IPS DF 6.9 (cell line): Measurements from ENCODE around the gene RASA3.
"Not testable (repeated sequence)": the region's sequence is repeated elsewhere in the genome, so short reads cannot be mapped to it uniquely, and the experiment has no call there.

Experiments used
- DNase-seq: peaks from one replicate; pipeline ENCODE4 v3.0.0-alpha.2; 2013; ENCODE audit warnings: low read depth, low spot score
- H3K27ac ChIP-seq: one replicate; pipeline ENCODE4 v1.5.1; 2013; ENCODE audit warnings: low read length, control low read depth
- H3K27me3 ChIP-seq: 2 replicates; pipeline ENCODE4 v1.6.1; 2013; ENCODE audit warnings: mild to moderate bottlenecking, low read length; ENCODE audit not compliant: control insufficient read depth, insufficient read depth
- H3K36me3 ChIP-seq: 2 replicates; pipeline ENCODE4 v1.6.1; 2013; ENCODE audit warnings: low read length; ENCODE audit not compliant: control insufficient read depth, insufficient read depth
- H3K4me1 ChIP-seq: 2 replicates; pipeline ENCODE4 v1.6.1; 2013; ENCODE audit warnings: low read length; ENCODE audit not compliant: control insufficient read depth, insufficient read depth
- H3K4me3 ChIP-seq: 2 replicates; pipeline ENCODE4 v1.5.1; 2013; ENCODE audit warnings: mild to moderate bottlenecking, low read length
- H3K9me3 ChIP-seq: 2 replicates; pipeline ENCODE4 v1.6.1; 2013; ENCODE audit warnings: low read length, inconsistent platforms; ENCODE audit not compliant: control insufficient read depth, insufficient read depth
- WGBS: extraction: QIAGEN DNeasy Blood & Tissue Kit; methylation state at CpG from one replicate; pipeline ENCODE4 v1.1.7; 2013; ENCODE audit warnings: mixed read lengths, missing lambda C conversion rate; ENCODE audit not compliant: insufficient read length, insufficient coverage; 5-methylcytosine and 5-hydroxymethylcytosine counted together

RASA3 gene

DNA sequence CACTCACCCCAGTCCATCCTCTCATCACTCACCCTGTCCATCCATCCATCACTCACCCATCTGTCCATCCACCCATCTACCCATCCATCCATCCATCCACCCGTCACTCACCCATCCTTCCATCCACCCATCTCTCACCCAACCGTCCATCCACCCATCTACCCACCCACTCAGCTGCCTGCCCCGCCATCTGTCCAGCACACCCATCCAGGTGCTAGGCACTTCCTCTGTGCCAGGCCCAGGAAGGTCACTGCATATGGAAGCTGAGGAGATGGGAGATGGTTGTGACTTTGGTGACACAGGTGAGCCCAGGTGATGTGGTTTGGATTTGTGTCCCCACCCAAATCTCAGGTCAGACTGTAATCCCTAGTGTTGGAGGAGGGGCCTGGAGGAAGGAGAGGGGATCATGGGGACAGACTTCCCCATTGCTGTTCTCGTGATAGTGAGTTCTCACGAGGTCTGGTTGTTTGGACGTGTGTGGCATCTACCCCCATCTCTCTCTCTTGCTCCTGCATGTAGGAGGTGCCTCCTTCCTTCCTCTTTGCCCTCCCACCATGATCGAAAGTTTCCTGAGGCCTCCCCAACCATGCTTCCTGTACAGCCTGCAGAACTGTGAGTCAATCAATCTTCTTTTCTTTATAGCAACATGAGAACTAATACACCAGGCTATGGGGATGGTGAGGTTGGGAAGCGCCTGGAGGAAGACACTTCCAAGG lies 142.7 kb downstream of the RASA3 start:
- 100% methylated on average over 1 of the region's 8 CpGs for WGBS
- peaks cover 11% of the 10 kb centered on the region for H3K36me3 ChIP-seq
- no peak overlapping the region for H3K27ac ChIP-seq
- DNase-seq: no peak
- H3K4me1 ChIP-seq: no peaks in the 10 kb centered on the region
- H3K4me3 ChIP-seq: no peak overlapping the region
- H3K9me3 ChIP-seq: no peaks in the 10 kb centered on the region
- no peaks in the 10 kb centered on the region for H3K27me3 ChIP-seq

DNA sequence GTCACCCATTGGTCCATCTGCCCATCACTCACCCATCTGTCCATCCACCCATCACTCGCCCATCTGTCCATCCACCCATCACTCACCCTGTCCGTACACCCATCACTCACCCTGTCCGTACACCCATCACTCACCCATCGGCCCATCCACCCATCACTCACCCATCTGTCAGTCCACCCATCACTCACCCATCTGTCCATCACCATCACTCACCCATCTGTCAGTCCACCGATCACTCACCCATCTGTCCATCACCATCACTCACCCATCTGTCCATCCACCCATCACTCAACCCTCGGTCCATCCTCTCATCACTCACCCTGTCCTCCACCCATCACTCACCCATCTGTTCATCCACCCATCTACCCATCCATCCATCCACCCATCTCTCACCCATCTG lies 143.6 kb downstream of the RASA3 start:
- H3K27ac ChIP-seq, H3K4me3 ChIP-seq, H3K27me3 ChIP-seq, H3K9me3 ChIP-seq, DNase-seq, H3K4me1 ChIP-seq: not testable (repeated sequence)
- WGBS: no CpG with 5 or more reads among the region's 6 CpGs
- H3K36me3 ChIP-seq: peaks cover 11% of the 10 kb centered on the region

DNA sequence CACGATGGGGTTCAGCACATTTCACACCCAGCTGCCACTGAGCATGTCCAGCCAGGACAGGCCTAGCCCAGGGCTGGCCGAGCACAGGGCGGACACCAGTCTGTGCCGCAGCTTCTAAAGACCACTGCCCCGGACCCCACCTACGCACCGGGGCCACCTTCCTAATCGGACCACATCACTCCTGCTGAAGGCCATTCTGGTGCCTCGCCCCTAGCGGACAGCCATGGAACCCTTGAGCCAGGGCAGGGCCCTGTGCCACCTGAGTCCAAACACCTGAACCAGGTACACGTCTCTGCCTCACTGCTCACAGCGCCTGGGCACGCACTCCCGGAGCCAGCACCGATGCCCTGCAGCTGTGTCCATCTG lies 150.1 kb downstream of the RASA3 start:
- Histone ChIP-seq H3K27me3 (no peaks in the 10 kb centered on the region), H3K4me1 (no peaks in the 10 kb centered on the region), H3K9me3 (no peaks in the 10 kb centered on the region), H3K36me3 (peaks cover 16% of the 10 kb centered on the region), H3K27ac (no peak overlapping the region), H3K4me3 (no peak overlapping the region)
- no CpG with 5 or more reads among the region's 15 CpGs for WGBS
- no peak for DNase-seq

DNA sequence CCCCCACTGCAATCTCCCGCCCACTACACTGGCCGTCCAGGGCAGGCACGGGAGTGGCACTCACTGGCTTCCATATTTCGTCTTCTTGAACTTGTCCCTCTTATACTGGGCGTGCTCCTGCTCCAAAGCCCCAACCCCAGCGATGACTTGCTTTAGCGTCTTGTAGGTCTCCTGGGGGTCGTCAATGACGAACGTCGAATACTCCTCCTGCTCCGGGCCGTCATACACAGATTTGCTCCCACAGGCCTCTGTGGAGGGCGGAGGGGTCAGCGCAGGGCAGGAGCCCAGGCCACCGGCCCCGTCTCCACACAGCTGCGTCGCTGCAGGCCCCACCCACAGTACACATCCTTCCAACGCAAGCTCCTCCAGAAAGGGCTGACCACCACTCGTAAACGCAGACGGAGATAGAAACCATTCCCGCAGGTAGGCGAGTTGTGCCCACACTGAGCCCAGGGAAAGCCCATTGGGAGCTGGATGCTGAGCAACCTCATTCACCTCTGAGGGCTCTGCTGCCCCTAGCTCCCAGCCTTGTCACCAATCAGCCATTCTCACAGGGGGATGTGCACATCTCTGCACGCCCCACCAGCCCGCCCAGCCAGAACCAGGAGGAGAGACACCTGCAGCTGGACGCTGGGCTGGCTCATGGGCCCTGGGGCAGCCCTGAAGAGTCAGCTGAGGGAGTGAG lies 150.7 kb downstream of the RASA3 start:
- H3K36me3 ChIP-seq: peaks cover 18% of the 10 kb centered on the region

DNA sequence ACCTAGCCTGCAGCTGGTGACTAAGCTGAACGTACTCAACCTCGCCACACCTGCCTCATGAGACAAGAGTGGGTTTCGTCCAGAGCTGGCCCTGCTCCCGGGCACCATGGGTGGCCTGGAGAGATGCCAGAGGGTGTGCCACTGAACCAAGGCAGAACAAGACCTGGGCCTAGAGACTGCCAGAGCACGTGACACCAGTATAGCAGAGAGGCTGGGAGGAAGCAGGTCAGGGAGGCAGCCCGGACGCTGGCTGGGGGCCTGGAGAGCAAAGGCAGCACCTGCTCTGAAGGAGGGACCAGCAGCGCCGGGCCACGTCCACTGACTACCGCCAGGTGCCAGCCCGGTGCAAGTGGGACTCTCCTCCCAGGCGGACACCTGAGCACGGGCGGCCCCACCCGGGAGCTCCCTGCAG lies 151.2 kb downstream of the RASA3 start:
- DNase-seq: no peak
- Histone ChIP-seq H3K36me3 (peaks cover 18% of the 10 kb centered on the region), H3K4me1 (0 out of 2 replicates have a peak, but pooled peaks cover 1% of the 10 kb centered on the region), H3K4me3 (no peak overlapping the region), H3K27me3 (no peaks in the 10 kb centered on the region), H3K27ac (no peak overlapping the region), H3K9me3 (no peaks in the 10 kb centered on the region)
- WGBS: no CpG with 5 or more reads among the region's 16 CpGs

More for the DNA sequence above, 150.7 kb downstream of the RASA3 start:
- H3K27ac ChIP-seq: no peak overlapping the region
- H3K4me1 ChIP-seq: 0 out of 2 replicates have a peak, but pooled peaks cover under 1% of the 10 kb centered on the region
- H3K9me3 ChIP-seq: no peaks in the 10 kb centered on the region
- no peaks in the 10 kb centered on the region for H3K27me3 ChIP-seq
- WGBS: no CpG with 5 or more reads among the region's 28 CpGs
- no peak for DNase-seq
- H3K4me3 ChIP-seq: no peak overlapping the region

DNA sequence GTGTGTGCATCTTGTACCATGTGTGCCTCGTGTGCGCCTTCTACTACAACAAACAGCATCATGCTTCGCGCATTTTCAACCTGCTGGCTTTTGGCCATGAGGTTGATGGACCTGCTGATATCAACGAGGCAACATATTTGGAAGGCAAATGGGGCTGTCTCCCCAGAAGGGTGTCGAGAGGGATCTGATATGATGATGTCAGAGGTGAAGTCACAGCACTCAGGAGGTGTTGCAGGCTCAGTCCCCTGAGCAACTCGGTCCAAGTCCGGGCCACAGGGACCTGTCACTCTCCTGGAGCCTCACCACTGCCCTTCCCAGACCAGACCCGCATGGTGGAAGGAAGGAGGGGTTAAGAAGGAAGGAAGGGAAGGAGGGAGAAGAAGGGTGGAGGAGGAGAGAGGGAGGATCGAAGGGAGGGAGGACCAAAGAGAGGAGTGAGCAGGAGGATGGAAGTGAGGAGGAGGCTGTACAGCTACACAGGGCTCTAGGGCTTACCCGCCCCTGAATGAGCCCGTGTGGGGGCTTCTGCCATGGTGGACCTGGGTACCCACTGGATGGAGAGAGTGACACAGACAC lies 151.8 kb downstream of the RASA3 start:
- DNase-seq: no peak
- H3K36me3 ChIP-seq: peaks cover 18% of the 10 kb centered on the region
- no peak overlapping the region for H3K4me3 ChIP-seq

DNA sequence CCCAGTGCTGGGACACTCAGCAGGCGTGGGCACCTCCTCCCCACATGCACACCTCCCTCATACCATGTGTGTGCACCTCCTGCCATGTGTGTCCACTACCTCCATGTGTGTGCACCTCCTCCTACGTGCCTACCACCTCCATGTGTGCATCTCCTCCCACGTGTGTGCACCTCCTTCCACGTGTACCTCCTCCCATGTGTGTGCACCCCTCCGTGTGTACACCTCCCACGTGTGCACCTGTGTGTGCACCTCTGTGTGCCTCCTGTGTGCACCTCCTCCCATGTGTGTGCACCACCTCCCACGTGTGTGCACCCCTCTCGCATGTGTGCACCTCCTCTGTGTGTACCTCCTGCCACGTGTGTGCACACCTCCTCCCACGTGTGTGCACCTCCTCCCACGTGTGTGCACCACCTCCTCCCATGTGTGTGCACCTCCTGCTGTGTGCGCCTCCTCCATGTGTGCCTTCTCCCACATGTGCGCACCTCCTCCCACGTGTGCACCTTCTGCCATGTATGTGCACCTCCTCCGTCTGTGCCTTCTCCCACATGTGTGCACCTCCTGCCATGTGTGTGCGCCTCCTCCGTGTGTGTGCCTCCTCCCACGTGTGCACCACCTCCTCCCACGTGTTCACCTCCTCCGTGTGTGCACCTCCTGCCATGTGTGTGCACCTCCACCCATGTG lies 152.5 kb downstream of the RASA3 start:
- H3K4me3 ChIP-seq: no peak overlapping the region
- no peak overlapping the region for H3K27ac ChIP-seq
- 0 out of 2 replicates have a peak, but pooled peaks cover 1% of the 10 kb centered on the region for H3K4me1 ChIP-seq
- H3K27me3 ChIP-seq: no peaks in the 10 kb centered on the region
- H3K36me3 ChIP-seq: peaks cover 18% of the 10 kb centered on the region
- DNase-seq: no peak
- H3K9me3 ChIP-seq: no peaks in the 10 kb centered on the region
- no CpG with 5 or more reads among the region's 20 CpGs for WGBS

More for the DNA sequence above, 151.8 kb downstream of the RASA3 start:
- H3K27me3 ChIP-seq: no peaks in the 10 kb centered on the region
- H3K27ac ChIP-seq: no peak overlapping the region
- H3K9me3 ChIP-seq: no peaks in the 10 kb centered on the region
- WGBS: 100% methylated on average over 1 of the region's 12 CpGs
- H3K4me1 ChIP-seq: 0 out of 2 replicates have a peak, but pooled peaks cover 1% of the 10 kb centered on the region

DNA sequence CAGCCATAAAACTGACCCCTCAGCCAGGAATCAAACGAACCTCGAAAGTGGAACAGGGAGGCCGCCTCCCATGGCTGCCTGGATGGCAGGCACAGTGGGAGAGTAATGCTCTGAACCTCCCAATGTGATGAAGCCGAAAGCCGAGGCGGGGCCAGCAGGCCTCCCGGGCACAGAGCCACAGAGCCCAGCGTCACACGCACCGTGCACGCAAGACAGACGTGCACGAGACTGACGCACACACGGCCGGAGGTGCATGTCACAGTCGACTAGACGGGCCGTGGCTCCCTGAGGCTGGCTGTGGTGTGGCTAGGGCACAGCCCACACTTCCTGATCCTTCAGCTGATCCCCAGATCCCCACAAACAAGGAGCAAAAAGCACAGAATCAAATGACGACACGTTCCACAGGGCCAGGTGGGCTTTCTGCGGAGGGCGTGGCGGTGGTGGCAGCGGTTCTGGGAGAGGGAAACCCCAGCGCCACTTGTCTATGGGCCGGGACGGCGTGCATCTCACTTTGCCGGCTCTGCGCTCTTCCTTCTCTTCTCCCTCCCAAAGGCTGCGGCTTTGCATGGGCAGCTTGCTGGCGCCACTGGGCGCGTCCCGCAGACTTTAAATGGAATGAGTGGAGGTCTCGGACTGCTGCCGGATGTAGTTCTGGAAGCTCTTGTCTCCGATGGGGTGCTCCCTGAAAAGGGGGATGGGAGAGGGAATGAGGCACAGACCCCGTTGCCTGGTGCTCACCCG lies 153.5 kb downstream of the RASA3 start:
- Histone ChIP-seq H3K27ac (no peak overlapping the region), H3K4me3 (no peak overlapping the region), H3K9me3 (no peaks in the 10 kb centered on the region), H3K36me3 (peaks cover 22% of the 10 kb centered on the region), H3K27me3 (no peaks in the 10 kb centered on the region), H3K4me1 (0 out of 2 replicates have a peak, but pooled peaks cover 1% of the 10 kb centered on the region)
- DNase-seq: no peak
- no CpG with 5 or more reads among the region's 41 CpGs for WGBS

DNA sequence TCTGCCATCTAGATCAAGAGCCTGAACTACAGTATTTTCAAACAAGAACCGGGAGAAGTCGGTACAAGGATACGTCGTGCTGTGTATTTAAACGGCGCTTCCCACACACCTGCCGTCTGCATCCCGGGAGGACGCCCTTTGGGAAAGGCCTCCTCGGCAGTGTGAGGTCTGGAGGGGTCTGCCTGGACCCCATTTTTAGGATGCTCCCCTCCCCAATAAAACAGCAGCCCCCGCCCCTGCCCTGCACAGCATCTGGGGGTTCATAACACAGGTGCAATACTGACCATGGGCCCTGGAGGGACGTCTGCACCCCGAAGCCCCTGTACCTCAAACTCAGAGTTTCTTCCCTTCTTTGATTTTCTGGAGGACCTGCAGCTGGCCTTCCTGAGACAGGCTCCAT lies 154.4 kb downstream of the RASA3 start:
- no peak overlapping the region for H3K27ac ChIP-seq
- no CpG with 5 or more reads among the region's 13 CpGs for whole genome bisulfite sequencing

More for the DNA sequence above, 154.4 kb downstream of the RASA3 start:
- no peaks in the 10 kb centered on the region for H3K9me3 ChIP-seq
- no peaks in the 10 kb centered on the region for H3K27me3 ChIP-seq
- H3K36me3 ChIP-seq: peaks cover 22% of the 10 kb centered on the region
- no peak for DNase-seq
- H3K4me1 ChIP-seq: 0 out of 2 replicates have a peak, but pooled peaks cover 1% of the 10 kb centered on the region
- H3K4me3 ChIP-seq: no peak overlapping the region
